HG03159 (cell line): Measurements from ENCODE around the gene CCR5AS.
"Not testable (repeated sequence)": the region's sequence is repeated elsewhere in the genome, so short reads cannot be mapped to it uniquely, and the experiment has no call there.

Source experiments
- ATAC-seq: cut with Tn5 transposase; IDR thresholded peaks from one replicate; pipeline ENCODE4 v1.9.1; 2021; ENCODE audit warnings: mild to moderate bottlenecking, moderate library complexity; ENCODE audit not compliant: unreplicated experiment

Gene CCR5AS

DNA sequence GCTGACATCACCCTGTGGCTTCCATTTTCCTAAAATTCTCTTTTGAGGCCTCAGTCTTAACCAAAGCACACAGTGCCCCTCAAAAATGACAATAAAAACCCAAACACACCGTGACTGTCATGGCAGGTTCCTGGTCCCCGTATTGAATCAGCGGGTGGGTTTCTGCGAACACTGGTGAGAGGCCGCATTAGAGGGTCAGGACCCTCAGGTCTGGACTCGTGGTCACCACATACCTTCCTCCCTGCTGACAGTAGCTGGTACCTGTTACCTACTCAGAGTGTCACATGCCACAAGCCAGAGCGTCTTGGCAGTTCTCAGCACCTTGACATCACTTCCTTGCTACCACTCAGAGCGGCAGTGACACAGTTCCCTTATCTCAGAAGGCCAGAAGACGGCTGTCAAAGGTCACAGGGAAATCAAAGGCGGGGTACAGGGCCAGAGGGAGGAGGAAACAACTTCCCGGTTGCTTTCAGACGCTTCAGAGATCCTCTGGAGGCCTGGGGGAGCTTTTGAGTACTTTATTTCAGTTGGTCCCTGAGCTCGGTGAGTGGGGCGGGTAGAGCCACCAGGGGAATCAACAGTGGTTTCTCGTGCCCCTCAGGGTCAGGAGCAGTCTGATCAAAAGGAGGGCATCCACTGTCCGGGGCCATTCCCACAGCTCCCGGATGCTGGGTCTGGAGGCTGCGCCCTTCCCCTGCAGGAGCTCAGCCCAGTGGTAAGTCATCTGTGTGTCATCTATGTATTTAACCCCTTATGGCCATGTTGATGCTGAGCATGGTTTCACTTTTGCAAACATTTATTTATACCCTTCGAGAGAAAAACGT, at the start of gene CCR5AS, which contains the start of gene CCRL2:
Gene CCR5AS, minus strand, starts transcription at position 279 of the 824 bp plus-strand sequence.
Gene CCRL2, plus strand, starts transcription at position 472 of the 824 bp plus-strand sequence. CDS start 821 bp downstream, outside the sequence.
- ATAC-seq, result no peak

DNA sequence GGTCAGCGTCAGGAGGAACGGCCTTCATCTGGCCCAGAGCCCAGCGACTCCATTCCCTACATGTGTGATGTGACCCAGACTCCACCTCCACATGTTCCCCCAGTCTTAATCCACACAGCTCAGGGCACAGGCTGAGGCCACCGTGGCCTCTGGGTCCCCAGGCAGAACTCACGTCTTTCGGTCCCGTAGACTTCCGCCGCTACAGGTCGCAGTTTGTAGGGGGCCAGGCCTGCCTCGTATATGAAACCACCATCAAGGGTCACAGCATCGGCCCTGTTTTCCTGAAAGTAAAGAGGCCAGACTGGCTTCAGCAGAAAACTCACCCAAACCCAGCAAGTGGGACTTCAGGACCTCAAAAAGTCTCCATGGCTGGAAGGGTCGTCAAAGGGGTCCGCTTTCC, 49.3 kb upstream of the CCR5AS start:
- ATAC-seq, result no peak

DNA sequence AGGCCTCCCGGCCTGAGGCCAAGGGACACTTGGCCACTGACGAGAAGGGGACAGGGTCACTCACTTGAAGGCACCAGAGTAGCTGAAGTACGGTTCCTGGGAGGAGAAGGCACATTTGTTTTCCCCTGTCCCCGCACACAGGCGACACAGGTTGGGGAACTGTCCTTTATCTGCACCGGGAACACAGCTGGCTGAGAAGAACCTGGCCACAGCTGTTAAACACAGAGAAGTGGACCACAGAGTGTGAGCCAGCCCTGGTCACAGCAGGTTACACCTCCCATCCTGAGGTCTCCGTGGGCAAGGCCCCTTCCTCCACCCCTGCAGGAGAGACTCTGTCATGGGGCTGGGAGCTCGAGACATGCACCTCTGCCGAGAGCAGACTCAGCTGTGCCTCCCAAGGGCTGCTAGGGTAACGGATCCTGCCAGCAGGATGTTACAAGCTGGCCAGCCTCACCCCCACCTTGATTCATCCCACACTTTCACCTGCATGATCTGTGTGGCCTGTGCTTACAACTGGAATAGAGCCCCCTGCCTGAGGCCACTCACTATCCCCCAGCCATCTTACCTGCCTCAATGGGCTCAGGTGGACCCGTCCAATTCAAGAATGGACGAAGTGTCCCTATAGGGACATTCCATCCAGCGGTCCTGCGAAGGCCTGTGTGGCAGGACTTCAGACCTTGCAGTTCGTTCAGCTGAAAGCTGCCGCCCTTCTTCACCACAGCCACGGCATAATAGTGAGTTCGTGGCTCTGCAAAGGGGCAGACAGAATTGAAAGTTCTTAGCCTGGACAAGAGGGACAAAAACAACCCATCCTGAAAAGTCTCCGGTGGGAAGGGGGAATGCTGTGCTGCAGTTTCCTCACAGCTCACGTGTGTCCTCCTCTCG, 48.6 kb upstream of the CCR5AS start:
- no peak for ATAC-seq

DNA sequence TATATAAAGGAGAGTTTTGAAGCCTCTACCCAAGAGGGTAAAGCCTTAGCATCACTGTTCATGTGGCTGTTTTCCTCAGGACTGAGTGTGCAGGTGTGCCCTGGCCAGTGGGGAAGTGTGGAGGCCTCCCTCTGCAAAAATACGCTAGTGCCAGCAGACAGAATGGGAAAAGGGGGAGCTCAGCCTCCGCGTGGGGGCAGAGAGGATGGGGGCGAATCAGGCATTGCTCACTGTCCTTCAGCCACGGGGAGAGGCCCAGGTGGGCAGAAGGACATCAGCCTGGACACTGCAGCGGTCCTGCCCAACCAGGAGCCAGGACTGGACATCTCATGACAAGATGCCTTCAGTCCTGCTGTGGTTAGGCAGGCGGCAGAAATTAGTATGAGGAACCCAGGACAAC, 47.7 kb upstream of the CCR5AS start:
- ATAC-seq, result no peak

DNA sequence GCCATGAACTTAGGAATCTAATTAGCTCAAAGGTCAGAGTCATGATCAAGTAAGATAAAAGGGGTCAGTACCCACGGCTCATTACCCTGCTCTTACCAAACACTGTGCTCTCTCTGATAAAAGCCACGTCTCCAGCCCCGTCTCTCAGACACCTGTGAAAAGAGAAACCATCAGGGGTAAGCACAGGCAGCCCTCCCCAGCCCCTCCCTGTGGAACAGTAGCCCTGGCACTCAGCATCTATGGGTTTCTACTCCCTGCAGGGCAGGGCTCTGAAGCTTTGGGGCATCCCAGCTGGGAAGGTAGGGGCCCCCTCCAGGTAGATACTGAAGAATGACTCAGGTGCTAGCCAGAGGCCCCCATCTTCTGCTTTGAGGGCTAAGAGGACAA, 47.3 kb upstream of the CCR5AS start:
- no peak for ATAC-seq

DNA sequence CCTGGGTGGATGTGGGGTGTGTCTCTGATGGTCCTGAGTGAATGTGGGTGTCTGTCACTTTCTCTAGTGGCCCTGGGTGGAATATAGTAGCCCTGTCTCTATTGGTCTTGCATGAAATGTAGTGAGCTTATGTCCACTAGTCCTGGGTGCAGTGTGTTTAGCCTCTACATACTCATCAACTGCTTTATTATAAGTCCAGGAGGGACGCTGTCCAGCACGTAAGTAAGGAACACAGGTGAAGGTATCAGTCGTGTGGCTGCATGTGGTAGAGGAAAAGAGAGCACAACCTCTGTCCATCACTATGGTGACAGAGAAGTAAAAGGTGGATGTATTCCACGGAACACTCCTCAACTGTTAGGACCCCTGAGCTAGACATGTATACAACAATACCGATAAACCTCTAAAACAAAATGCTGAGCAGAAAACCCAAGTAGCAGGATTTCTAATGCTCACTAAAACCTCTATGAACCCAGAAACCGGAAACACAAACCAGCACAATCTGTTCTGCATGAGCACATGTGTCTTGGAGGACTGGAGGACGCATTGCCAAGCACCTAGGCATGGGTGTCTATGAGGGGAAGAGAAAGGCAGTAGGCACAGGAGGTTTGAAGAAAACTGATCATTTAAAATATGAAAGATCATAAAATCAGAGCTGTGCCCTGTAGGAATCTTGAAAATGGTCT, 46.8 kb upstream of the CCR5AS start:
- no peak for ATAC-seq

DNA sequence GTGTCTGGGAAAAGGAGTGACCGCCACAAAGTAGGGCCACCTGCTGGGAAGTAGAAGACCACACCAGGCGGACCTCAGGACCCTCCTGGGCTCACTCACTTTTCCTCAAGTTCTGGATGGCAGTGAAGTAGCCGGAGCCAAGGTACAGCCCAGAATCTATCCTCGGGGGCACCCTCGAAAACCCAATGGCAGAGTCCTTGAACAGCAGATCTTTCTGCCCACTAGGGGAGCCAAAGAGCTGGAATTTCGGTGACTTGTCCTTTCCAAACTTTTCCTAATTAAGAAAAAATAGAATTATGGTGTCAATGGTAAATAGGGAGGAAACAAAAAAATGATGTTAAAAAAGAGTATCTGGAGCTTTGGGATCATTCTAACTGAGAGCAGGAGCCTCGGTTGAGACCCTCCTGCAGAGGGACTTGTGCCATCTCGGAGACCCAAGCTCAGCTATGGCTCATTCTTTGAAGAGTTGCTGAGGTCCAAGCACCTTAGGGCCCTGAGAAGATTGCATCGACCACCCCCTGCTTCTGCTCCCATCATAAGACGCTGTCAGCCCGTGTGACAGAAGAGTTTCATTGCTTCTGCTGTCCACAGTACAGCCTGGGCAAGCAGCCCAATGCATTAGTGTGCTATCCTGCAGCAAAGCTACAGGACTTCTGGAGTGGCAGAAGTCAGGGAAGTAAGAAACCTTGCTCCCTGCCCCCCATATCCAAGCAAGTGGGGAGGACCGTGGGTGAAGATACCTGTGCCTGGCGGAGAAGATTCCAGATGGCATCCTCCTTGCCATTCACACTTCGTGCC, 43.1 kb upstream of the CCR5AS start:
- ATAC-seq, result no peak

DNA sequence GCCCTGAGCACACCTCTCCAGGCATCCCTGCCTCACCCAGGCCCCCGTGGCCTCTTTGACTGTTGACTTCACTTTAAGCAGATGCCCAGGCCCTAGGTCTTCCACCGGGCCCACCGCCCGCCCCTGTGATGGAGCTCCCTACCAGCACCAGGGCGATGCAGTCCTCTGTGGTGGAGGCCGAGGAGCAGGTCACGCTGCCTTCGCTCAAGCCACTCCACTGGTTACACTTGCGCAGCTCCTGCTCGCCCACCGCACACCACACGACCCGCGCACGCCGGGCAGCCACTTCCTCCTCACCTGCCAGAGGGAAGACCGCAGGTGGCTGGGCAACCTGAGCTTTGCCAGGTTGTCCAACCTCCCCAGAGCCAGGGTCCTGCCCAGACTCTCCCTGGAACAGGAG, 41.9 kb upstream of the CCR5AS start:
- ATAC-seq, result no peak

DNA sequence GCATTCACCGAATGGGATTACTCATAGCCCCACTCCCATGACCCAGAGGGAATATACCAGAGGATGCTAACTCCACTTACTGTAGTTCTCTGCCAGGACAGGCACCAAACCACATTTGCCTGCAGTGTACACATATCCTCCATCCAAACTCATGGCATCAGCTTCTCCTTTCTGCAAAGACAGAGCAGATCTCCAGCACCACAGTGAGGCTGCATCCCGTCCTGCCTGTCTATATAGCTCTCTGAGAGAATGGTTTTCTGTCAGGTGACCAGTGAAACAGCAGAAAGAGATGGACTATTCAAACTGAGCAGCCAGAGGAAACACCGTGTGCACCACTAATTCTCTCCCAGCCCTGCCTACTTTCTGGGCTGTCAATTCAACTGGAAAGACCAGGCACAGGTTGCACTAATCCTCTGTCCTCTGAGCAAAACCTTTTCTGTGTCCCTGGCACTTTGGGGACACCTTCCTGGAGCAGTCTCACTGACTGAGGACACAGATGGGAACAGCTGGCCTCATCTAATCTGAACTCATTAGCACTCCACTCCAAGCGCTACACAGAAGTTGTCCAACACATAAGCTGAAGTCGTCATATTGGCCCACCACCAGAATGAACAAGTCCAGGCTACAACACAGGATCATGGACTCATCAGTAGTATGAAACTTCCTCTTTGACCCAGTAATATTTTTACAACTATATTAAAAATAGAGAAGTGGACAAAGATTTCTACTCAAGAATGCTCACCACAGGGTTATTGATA, 40.5 kb upstream of the CCR5AS start:
- no peak for ATAC-seq

DNA sequence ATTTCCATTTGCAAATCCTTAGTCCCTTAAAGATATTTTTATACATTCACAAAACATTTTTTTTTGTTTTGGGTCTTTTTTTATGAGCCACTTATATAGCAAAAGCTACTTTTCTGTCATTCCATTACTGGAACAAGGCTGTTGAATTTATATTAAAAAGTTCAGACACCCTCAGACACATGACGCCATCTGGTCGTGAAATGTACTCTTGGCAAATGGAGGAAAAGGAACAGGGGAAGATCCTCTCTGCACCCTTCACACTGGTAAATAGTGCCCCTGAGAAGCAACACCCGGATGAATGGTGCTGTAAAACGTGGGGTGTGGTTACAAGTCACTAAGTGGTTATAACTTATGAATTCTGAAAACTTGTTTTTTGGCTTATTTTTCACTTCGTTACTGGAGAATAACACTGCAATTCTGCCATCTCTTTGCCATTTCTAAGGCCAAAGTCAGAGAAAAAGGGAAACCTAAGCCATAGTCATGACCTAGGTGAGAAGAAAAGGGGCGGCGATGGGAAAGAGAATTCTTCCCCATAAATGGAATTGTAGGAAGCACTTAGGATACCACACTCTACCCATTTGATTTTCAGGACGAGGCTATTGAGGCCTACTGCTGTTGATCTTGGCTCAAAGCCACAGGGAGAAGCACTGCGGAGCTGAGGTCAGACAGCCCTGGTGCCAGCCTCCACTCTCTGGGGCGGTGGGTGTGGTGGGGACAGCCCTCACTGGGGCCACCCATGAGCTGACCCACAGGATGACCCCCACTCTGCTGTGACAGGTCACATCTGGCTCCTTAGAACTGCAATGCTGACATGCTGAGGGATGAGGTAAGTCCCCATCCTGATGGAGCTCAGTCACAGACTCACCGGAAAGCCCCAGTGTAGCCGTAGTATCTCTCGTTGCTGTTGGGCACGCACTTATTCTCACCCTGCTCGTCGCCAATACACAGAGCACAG, 36.0 kb upstream of the CCR5AS start:
- no peak for ATAC-seq

DNA sequence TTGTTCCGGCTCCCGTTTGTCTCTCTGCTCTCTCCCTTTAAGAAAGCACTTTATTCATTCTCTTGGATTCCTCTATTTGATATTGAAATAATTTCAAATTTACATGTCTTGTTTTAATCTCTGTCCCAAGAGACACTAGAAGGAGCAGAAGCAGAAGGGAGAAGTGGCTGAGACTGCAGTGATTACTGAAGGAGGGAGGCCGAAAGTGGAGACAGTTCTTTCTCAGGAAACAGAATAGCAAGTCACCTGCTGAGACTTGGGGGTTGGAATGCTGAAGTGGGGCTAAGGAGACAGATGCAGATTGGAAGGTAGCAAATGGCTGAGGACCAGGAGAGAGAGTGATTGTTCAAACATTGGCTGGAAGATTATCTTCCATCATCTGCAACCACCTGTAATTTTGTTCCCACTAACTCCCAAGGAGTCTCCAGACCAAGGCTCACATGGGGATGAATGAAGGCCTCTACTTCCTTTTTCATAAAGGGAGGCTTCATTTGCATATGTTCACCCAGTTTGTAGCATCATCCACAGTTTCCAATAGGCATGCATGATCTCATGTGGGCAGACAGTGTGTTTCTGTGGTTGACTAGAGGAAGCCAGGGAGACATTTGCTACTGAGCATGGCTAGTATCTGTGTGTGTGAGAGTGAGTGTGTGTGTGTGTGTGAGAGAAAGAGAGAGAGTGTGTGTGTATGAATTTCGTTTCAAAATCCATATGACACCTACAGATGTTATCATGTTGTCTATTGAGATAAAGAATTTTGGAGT, 33.8 kb upstream of the CCR5AS start:
- ATAC-seq, result no peak

DNA sequence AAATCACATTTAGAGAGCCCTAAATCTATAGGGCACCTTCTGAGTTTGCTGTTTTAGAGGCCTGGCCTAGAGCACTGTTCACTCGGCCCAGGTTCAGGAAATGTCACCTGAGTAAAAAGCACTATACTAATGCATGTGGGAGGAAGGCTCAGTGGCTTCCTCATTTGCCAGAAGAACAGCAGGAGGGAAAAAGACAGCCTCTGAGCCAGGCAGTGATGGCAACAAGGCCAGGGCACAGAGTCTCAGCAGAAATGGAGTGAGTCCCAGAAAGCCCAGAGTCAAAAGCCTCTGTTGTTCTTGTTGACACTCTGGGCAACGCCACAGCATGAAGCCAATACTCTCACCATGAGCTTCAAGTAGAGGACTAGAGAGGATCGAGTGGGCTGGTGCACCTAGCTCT, 32.0 kb upstream of the CCR5AS start:
- no peak for ATAC-seq

DNA sequence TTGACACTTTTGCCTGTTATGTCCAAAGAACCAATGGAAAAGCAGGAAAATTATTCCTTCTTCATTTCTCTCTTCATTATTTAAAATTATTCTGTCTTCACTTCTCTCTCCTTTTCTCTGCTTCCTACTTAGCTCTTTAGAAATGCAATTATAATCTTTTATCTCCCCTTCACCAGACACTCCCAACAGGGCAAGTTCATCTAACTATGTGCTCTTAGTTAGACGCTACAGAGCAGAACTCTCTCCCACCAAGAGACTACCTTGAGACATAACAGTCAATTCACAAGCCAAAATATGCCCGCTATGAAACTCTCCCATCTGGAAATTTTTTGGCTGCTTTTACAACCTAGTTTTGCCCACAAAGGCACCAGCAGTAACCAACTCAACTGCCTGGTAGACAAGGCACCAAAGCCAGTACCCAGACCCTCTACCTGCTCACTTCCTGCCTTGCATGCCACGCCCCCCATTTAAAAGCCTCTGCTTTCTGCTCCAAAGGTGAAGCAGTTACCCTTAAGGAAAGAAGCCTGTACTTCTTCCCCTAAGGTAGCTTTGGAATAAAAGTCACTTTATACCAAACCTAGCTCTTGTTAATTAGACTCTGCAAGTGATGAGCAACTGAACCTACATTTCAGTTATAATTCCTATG, 28.3 kb upstream of the CCR5AS start:
- no peak for ATAC-seq

DNA sequence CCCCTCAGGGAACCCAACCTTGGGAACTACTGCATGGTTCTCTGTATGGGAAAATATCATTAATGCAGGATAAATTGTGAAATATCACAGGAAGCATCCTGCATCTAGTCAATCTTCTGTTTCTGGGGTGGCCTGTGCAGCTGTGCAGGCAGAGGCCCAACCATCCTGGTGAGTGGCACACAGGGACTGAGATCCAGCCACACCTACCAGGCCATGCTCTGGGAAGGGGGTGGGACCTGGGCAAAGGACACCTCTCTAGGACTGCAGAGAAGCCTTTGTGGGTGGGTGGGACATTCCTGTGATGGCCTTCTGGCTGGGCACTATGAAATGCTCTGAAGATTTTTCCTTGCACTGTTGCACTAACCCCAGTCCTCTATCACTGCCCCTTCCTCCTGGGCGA, 27.0 kb upstream of the CCR5AS start:
- ATAC-seq, result no peak

DNA sequence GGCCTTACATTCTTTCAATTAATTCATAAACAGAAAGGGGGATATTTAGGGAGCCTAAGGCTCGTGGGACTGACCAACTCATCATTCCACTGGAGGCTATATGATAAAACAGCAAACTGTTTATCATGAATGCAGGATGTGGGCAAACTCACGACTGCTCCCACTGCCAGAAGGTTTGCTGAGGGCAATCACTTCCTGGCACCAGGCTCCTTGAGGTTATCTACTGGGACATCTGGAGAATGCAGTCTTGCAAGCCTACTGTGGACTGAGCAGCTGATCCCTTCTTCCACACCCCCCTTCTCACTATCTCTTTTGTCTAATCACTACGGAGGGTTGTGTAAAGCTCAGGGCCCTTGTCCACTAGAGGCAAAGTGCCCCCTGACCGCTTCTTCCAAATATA, 26.3 kb upstream of the CCR5AS start:
- not testable (repeated sequence) for ATAC-seq

DNA sequence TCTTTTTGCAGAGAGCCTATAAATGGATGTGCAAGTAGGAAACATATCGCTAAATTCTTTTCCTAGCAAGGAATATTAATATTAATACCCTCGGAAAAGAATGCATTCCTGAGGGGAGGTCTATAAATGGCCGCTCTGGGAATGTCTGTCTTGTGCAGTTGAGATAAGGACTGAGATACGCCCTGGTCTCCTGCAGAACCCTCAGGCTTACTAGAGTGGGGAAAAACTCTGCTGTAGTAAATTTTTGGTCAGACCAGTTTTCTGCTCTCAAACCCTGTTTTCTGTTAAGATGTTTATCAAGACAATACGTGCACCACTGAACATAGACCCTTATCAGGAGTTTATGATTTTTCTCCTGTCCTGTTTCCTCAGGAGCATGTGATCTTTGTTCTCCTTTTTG, 25.0 kb upstream of the CCR5AS start:
- ATAC-seq, result not testable (repeated sequence)

DNA sequence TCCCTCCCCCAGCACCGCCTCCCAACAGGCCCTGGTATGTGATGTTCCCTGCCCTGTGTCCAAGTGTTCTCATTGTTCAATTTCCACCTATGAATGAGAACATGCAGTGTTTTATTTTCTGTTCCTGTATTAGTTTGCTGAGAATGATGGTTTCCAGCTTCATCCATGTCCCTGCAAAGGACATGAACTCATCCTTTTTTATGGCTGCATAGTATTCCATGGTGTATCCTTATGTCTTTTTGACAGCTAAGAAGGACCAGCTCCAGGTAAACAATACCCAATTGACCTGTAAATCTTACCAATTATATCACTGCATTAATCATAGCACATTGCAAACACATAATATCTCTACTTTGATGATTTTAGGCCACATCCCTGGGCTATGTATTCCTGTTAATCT, 24.0 kb upstream of the CCR5AS start:
- not testable (repeated sequence) for ATAC-seq
